ENCODE results near the gene F13A1. TPM values are rescaled to one million over a fixed set of nuclear protein-coding genes. Genes with fewer than 3 reads are reported as not detected.

F13A1 gene
- total RNA-seq (2022; extraction: Qiagen RNA extraction; ENCODE audit: low read depth) = not detected in 5 replicates

DNA sequence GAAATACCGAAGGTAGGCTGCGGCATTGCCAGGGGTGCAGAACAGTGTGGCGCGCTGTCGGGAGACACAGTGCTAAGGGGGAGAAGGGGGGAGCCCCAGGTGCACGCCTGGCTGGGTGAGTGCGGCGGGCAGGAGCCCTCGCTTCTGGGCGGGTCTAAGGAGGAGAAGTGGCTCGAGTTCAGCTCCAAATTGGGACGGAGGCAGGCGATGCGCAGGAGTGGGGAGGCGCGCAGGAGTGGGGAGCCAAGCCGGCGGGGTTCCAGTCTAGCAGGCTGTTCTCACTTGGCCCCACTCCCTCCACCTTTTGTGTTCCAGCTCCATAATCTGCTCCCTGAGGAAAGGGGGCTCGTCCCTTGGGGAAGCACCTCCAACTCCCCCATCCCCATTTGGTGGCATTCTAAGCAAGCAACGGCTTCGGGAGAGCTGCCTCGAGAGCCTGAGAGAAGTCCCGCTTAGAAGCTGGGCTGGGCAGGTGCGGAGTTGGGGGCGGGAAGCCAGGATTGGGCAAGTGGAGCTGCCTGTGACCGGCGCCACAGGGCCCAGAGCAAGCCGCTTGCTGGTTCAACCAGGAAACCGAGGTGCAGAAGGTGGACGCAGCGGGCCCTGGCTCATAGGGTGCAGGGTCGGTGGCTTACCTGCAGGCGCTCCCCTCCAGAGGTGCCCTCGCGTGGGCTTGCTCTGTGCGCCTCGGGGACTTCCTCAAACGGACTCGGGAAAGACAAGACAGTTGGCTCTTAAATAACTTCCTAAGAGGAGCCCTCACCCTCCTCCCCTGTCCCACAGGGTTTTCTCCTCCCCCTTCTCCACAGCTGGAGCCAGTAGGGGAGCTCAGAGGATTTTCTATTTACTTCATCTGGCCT lies at the start of gene F13A1:
Gene F13A1 (minus strand): TSS at position 711 of the 860 bp plus-strand sequence. CDS start 1,998 bp downstream, outside the sequence.

